ENCODE results near the gene DLX5.

DLX5 gene

DNA sequence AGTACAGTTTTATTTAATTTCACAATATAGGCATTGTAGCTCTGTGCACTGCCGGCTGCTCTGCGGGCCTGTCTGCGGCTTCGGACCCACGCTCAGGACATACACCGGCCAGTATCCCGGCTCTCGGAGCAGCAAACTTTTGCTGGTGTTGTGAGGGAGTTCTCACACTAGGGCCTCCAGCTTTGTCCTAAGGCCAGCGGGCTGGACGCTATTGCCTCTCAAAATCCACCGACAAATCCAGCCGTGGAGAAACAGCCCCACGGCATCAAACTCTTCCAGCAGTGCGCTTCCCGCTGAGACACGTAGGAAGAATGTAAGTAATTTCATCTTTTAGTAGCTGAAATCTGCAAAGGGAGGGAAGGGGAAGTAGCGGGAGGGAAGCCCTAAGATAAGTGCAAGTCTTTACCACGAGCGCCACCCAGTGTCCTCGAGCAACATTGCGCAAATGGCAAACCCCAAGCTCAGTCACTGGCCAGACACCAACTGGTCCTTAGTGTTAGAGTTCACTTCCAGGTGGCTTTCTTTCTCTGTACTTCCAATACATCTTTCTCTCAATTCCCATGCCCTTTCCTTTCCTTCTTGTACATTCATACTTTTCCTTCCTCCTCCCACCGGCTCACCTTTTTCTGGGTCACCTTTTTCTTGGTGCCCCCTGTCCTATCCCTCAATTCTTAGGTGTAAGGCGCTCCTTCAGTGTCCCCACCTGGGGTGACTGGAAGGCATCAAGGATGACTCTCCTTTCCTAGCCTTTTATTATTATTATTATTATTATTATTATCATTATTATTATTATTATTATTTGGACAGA is 3.0 kb upstream of the DLX5 start:
- TF ChIP-seq, protein P1, sequence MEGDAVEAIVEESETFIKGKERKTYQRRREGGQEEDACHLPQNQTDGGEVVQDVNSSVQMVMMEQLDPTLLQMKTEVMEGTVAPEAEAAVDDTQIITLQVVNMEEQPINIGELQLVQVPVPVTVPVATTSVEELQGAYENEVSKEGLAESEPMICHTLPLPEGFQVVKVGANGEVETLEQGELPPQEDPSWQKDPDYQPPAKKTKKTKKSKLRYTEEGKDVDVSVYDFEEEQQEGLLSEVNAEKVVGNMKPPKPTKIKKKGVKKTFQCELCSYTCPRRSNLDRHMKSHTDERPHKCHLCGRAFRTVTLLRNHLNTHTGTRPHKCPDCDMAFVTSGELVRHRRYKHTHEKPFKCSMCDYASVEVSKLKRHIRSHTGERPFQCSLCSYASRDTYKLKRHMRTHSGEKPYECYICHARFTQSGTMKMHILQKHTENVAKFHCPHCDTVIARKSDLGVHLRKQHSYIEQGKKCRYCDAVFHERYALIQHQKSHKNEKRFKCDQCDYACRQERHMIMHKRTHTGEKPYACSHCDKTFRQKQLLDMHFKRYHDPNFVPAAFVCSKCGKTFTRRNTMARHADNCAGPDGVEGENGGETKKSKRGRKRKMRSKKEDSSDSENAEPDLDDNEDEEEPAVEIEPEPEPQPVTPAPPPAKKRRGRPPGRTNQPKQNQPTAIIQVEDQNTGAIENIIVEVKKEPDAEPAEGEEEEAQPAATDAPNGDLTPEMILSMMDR (IDR thresholded peaks at IDR 0.05; ENCODE audit: low read depth, low read length, missing control alignments), result peak; percentile 96
- DNase-seq (ENCODE audit: low read depth), result peak; percentile 38
- H3K4me3 ChIP-seq (ENCODE audit: low read depth, low read length), result no peak overlapping the region

DNA sequence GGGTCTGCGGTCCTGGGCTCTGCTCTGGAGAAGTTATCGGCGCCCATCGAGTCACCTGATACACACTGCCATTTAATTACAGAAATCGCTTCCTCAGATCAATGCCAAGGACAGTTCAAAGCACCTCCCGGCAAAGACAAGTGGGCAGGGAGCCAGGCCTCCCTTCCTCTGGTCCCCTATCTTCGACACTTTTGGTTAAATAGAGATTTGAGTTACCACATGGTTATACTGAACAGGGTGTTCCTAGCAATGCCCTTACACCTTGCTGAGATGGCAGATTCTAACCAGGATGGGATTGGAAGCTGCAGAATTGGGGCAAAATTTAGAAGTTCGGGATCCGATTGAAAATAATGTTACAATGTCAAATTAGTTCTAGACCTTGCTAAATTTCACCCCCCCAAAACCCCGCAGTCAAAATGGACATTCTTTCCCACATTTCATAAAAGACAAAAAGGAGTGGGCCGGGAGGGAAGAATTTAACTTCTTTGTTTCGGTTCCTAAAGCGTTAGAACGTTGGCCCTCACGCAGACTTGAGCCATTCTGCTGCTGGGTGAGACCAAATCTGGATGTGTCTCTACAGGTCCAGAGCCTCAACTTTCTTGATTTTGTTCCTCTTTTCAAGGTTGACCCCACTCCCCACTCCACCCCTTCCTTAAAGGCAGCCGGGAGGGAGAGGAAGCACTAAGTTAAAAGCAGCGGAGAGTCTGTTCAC is 2.2 kb upstream of the DLX5 start:
- TF ChIP-seq, protein P1 (IDR thresholded peaks at IDR 0.05; ENCODE audit: low read depth, low read length, missing control alignments), result no peak
- DNase-seq (ENCODE audit: low read depth), result no peak
- no peak overlapping the region for H3K4me3 ChIP-seq (ENCODE audit: low read depth, low read length)

DNA sequence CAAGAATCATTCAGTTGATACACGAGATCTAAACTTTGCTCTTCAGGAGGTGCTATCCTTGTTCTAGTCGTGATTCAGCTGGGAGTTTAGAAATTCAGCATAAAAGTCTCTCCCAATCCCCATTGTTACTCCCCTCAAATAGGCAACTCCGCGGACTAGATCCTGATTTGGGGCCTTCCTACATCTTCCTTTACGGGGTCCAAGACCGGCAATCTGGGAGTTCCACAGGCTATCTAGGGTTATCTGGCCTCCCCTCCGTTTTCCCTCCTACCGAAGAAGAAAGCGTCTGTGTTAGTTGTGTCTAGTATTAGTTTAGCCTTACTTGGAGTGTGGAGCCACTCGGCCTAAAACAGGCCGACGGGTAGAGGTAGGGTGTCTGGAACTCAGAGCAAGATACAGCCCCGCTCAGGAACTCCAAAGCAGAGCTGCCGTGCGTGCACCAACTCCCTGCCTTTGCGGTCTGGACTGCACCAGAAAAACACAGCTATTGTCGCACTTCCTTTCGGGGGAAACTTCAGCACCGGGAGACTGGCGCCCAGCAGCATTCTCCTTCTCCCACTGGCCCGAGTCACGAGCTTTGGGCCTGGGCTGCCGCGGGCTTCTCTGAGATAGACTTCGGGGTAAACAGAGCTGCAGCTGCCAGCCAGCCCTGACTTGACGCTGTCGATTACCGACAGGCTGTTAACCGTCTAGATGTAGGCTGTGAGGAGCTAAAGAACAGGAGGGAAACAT is 1.5 kb upstream of the DLX5 start:
- no peak overlapping the region for H3K4me3 ChIP-seq (ENCODE audit: low read depth, low read length)

DNA sequence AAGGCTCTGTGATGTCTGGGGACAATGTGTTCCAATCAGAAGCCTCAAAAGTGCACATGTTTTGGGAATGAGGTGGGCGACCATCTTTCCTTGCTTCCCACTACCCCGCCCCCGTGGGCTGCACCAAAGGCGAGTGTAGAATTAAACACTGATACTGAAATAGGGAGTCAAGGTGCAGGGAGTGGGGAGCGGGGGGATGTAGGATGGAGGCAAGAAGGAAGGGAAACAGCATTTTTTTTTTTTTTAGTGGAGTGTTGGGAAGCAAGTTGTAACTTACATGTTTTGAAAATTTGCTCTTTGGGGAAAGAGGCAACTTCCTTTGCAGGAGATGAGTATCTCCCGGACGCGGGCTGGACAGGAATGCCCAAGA is 484 bp upstream of the DLX5 start:
- no peak for DNase-seq (ENCODE audit: low read depth)
- TF ChIP-seq, protein P1 (IDR thresholded peaks at IDR 0.05; ENCODE audit: low read depth, low read length, missing control alignments), result no peak
- H3K4me3 ChIP-seq (ENCODE audit: low read depth, low read length), result no peak overlapping the region

More for the DNA sequence above, 1.5 kb upstream of the DLX5 start:
- TF ChIP-seq, protein P1 (IDR thresholded peaks at IDR 0.05; ENCODE audit: low read depth, low read length, missing control alignments), result no peak
- DNase-seq (ENCODE audit: low read depth), result no peak

DNA sequence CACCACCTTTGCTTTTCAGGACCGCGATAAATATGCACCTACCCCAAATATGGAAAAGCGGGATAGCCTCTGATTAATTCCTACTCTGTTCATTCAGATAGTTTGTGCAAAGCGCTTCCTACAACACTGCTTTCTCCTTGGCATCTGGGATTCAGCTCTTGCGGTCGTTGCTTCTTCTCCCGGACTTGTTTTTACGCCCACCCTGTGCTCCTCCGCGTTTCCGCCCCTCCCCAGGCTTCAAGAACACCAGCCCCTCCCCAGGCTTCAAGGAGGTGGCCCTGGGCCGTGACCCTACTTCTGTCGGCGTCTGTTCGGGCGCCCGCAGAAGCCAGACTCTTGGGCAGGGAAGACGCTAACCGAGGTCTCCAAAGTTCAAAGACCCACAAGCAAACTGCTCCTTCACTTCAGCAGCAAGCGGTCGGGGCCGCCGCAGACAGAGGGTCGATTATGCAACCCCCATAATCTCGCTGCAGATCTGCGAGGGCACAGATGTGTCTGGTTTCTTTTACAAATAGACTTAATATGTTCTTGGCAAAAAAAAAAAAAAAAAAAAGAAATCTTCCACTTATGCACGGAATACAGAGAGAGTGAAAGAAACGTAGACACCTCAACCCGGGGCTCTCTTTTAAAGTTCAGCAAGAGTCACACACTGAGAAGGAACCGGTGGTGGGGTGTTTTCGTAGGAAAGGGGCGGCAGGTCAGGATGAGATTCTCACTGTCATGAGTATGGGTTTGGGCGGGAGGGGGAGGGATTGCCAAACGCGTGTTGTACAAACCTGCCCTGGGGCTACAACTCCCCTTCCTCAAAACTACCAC is 1.9 kb downstream of the DLX5 start:
- H3K4me3 ChIP-seq (ENCODE audit: low read depth, low read length), result no peak overlapping the region
- DNase-seq (ENCODE audit: low read depth), result no peak
- TF ChIP-seq, protein P1 (IDR thresholded peaks at IDR 0.05; ENCODE audit: low read depth, low read length, missing control alignments), result no peak

DNA sequence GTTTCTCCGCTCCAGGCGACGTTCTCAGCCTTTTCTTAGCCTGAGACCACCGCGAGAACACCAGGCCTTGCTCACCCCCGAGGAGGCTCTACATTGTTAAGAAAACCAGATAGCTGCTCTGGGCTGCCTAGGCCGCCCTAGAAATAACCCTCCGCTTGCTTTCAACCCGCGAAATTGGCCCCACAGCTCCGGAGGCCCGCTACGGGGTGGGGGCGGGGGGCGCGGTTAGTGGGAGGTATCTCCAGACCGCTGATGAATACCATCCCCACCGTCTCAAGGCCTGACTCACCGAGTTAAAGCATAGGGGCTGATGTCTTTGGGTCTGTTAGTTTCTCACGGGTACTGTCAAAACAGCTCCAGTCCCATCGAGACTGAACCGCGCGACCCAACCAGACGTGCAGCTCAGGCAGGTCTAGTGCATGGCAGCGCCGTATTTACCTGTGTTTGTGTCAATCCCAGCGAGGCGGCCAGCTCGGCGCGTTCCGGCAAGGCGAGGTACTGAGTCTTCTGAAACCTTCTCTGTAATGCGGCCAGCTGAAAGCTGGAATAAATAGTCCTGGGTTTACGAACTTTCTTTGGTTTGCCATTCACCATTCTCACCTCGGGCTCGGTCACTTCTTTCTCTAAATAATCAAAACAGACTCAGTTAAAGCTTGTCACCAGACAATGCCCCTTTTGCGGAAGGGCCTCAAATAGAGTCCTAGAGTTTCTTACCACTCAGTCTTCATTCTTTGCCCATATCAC is 2.7 kb downstream of the DLX5 start:
- no peak for DNase-seq (ENCODE audit: low read depth)
- TF ChIP-seq, protein P1 (IDR thresholded peaks at IDR 0.05; ENCODE audit: low read depth, low read length, missing control alignments), result no peak

More for the DNA sequence above, 2.7 kb downstream of the DLX5 start:
- H3K4me3 ChIP-seq (ENCODE audit: low read depth, low read length), result no peak overlapping the region

Measured in GM12864 (cell line).